Activated CD4-positive, alpha-beta T cell treated with anti-CD3 and anti-CD28 coated beads, Interleukin-2, amount 50 U/mL, for 4 hours (primary cell): ENCODE data around the gene ARID1B.

Source experiments
- DNase-seq, 2 experiments: peaks; one replicate each; pipeline ENCODE4 v3.0.0-alpha.2; 2020

Gene ARID1B

GRCh38 chr6:156828280-156828703 is 51.1 kb downstream of the ARID1B start:
- no peak for DNase-seq

GRCh38 chr6:156830126-156830525 is 52.9 kb downstream of the ARID1B start:
- DNase-seq = no peak

DNA sequence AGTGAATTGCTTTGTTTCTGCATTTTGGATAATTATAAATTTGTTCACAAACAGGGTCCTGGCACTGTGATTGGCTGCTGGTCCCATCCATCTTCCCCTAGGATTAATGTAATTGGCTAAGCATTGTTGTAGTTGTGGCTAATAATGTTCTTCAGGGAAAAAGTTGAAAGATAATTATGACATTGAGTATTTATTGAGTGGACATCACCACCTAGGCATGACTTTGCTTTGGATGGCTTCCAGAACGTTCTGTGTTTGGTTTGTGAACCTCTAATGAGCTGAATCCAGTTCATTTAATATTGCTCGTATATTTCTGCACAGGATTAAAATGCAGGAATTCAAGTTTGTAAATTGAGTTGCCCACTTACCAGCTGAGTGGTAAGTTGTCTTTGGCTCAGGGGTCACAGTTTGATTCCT is 55.1 kb downstream of the ARID1B start:
- no peak for DNase-seq

- no peak for DNase-seq
Observed at GRCh38 chr6:156832669-156833068, 55.5 kb downstream of the ARID1B start.

DNA sequence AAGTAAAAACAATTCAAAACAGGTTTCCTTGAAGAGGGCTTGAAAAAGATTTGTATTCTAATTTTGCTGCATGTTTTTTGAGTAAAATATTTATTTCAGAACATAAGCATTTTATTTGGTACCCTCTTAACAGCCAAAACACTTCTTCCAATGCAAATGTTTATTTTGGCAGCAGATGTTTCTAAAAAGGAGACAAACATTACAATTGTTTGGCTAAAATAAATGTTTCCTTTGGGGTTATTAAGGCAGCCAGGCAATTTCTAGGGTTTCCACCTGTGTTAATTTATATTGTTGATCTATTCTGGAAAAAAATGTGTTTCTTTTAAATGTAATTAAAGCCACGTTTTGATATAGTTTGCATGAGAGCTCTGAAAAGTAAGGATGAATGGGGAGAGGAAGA is 56.6 kb downstream of the ARID1B start:
- no peak for DNase-seq

DNA sequence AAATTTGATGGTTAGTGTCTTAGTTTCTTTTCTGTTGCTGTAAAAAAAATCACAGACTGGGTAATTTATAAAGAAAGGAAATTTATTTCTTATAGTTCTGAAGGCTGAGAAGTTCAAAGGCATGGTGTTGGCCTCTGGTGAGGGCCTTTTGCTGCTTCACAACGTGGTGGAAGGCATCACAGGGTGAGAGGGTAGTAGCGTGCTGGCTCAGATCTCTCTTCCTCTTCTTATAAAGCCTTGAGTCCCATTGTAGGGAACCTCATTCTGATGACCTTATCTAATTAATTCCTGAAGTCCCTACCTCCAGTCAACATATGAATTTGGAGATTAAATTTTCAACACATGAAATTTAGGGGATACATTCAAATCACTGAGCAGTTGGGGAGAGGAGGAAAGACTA is 62.0 kb downstream of the ARID1B start:
- no peak for DNase-seq

- no peak for DNase-seq
Observed at GRCh38 chr6:156839591-156840001, 62.4 kb downstream of the ARID1B start.

GRCh38 chr6:156840136-156840535 is 63.0 kb downstream of the ARID1B start:
- DNase-seq = no peak

DNA sequence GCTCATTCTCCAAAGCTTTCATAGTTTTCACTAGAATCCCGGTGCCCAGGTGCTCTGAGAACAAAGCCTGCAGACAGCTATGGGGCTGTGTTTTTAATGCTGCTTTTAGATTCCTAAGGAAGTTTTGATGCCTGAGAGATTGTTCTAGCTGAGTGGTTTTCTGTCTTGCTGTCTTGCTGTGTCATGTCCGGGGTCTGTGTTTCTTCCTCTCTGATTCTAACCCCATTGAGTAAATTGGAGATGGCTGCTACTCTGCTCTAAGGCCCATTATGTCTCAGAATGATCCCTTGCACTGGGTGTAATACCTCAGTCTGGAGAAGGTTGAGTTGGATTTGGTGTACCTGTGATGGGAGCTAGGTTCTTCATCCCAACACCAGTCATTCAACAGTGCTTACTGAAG is 63.4 kb downstream of the ARID1B start:
- DNase-seq = no peak

GRCh38 chr6:156841508-156841907 is 64.3 kb downstream of the ARID1B start:
- no peak for DNase-seq

DNA sequence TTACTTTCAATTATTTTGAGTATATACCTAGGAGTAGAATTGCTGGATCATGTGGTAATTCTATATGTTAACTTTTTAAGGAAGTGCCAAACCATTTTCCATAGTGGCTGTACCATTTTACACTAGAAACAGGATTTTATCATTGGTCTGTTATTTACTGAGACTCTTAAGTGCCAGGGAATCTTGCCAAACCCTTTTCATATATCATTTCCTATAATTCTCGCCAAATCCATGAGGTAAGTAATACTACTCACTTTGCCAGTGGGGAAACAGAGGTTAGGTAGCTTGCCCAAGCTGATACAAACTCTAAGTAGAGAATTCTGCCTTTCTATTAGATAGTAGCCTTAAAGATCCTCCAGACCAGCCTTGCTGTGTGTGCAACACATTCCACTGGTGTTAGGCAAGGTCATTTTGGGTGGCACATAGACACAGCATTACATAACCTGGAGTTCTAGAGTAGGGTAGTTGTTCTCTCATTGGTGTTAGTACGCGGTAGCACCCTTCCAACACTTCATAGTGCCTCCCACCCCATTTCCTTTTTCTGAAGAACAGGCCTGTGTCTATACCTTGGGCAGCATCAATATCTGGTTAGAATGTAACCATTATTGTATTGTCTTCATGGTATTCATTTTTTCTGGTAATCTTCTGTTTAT is 65.5 kb downstream of the ARID1B start:
- DNase-seq = no peak

- DNase-seq = no peak
Observed at GRCh38 chr6:156844089-156844488, 66.9 kb downstream of the ARID1B start.

DNA sequence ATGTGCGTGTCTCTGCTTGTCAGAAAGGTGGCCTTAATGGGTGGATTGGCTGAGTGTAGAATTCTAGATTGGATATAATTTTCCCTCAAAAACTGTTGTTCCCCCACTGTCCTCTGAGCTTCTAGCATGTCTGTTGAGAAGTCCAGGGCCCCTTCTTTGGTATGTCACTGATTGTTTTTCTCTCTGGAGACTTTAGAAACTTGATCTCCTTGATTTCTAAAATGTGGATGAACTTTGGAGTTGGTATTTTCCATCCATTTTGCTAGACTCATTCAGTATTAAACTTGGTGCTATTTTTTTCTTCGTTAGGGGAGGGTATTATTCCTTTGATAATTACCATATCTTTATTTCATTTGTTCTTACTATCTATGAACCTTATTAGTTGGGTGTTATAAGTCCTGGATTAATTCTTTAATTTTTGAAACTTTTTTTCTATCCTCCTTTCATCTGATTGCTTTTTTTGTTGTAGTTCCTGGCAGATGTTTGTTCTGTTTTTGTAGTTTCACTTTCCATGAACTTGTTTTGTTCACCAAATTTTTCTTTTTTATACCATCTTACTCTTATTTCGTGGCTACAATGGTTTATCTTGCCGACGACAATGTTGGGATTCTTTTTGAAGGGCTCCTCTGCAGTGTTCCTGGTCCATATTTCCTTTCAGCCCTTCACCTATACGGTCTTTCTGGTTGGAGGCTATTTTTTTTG is 68.4 kb downstream of the ARID1B start:
- no peak for DNase-seq

DNA sequence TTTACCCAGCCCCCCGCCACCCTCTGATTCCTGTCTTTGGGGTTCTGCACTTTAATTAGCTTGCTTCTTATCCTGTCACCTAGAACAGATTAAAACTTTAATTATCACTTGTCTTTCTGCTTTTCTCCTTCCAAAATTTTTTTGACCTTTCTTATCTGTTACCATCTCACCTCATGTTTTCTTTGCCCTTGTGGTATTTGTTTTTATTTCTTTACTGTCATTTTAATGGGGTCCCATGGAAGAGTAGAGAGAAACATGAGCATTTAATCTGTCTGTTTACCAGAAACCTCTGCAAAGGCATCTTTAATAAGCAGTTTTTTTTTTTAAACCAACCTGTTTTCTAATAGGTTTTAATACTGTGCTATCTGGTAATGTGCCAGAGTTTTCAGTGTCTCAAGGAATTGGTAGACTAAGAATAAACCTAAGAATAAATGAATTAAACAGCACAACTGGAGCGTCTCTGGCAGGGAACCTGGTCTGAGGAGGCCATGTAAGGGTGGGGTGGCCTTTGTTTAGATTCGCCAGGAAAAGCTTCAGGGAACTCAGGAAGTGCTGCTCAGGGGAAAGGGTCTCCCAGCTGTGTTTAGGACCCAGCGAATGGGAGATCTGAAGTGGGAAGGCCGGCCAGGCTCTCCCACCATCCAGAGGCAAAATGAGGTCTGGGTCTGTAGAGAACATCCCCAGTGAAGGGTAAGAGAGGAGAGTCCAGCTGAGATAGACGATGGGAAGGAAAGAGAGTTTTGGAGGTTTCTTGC is 69.8 kb downstream of the ARID1B start:
- no peak for DNase-seq

- DNase-seq = no peak
Observed at GRCh38 chr6:156848123-156848522, 70.9 kb downstream of the ARID1B start.

DNA sequence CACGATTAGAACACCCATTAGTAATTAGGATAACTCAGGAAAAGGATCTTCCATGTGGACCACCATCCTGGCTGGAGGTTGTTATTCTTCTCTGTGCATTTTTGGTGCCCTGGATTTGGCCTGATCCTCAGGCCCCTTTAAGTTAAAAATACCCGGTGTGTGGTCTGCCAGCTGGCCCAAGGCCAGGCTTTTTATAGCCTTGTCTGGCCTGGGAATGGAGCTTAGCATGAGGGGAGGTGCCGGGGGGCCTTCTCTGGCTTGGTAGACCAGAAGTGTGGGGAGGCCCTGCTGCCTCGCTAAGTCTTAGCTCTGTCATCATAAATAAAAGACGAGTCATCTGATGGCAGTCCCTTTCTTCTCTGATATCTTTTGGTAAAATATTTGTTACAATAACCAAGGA is 71.4 kb downstream of the ARID1B start:
- DNase-seq = no peak

DNA sequence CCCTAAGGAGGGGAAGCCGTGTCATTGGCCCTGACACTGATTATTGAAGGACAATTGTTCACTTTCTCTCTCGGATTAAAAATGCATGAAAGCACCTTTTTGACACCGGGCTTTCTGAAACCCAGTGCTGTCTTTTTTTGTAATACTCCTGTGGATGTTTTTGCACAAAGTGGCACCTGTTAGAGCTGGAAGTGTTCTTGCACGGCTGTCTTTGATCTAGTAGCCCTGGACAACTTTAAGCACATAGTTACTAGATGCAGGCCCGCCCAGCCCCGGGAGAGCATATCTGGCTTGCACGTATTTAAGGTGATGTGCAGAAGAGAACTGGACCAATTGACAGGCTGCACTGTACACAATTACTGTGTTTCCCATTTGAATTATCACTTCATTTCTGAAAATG is 72.6 kb downstream of the ARID1B start:
- no peak for DNase-seq

DNA sequence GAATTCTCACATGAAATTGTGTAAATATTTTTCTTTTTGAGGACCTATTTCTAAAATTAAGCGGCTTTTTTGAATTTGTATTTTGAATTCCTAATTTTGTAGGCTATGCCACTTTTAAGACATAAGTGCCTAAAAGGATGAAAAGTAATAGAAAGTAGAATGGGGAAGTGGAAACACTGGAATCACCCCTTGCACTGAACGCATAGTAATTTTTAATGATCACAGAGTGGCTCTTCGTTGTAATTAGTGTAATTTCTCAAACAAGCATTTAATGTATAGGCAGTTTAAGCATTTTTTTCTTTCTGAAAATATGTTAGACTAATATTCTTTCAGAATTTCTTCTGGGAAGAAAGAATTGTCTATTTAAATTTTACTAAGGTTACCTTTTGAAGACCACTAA is 73.2 kb downstream of the ARID1B start:
- DNase-seq = no peak

DNA sequence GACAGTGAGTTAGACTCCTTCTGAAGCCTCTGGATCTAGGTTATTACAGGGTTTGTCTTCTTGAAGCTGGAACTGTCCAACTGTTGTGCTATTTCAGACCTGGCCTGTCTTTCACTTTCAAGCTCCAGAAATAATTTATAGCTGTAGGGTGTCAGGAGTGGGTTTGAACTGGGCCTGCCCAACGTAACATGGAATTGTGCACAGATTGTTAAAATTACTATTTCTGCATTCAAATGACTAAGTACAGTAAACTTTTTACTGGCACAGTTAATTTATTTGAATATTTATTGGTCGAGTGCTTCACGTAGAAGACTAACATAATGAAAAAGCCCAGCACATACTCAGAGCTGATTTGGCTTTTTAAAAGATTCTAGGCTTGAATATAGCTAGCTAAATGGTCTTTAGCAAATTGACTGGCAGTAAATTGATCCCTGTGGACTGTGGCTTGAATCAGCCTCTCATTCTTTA is 74.3 kb downstream of the ARID1B start:
- no peak for DNase-seq

DNA sequence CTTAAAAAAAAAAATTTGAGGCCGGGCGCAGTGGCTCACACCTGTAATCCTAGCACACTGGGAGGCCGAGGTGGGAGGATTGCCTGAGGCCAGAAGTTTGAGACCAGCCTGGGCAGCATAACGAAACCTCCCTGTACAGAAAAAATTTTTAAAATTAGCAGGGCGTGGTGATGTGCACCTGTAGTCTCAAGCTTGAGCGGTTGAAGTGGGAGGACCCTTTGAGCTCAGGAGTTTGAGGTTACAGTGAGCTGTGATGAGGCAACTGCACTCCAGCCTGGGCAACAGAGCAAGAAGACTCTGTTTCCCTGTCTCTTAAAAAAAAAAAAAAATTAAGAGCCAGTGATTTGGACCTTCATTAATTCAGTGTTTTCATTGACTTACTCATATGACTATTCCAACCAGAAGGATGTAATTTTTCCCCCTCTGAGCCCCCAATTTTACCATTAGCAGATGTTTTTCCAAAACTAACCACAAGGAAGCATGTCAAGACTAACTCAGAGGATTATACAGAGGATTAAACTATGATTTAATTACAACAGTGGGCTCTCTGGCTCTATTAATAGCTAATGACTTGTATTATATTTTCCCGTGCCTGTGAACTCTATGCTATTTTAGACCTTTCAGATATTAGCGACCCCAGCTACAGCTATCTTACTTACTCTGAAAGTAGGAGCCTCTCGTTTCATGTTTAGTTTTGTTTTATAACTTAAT is 75.1 kb downstream of the ARID1B start:
- DNase-seq = no peak

- no peak for DNase-seq
Observed at GRCh38 chr6:156852858-156853216, 75.7 kb downstream of the ARID1B start.

DNA sequence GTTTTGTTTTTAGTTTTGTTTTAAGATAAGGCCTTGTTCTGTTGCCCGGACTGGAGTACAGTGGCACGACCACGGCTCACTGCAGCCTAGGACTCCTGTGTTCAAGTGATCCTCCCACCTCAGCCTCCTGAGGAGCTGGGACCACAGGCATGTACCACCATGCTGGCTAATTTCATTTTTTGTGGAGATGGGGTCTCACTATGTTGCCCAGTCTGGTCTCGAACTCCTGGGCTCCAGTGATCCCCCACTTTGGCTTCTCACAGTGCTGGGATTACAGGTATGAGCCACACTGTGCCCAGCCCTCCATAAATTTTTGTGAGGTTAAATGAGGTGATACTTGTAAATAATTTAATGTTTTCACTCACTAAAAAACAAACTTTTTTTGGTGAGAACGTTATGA is 76.6 kb downstream of the ARID1B start:
- DNase-seq = no peak

DNA sequence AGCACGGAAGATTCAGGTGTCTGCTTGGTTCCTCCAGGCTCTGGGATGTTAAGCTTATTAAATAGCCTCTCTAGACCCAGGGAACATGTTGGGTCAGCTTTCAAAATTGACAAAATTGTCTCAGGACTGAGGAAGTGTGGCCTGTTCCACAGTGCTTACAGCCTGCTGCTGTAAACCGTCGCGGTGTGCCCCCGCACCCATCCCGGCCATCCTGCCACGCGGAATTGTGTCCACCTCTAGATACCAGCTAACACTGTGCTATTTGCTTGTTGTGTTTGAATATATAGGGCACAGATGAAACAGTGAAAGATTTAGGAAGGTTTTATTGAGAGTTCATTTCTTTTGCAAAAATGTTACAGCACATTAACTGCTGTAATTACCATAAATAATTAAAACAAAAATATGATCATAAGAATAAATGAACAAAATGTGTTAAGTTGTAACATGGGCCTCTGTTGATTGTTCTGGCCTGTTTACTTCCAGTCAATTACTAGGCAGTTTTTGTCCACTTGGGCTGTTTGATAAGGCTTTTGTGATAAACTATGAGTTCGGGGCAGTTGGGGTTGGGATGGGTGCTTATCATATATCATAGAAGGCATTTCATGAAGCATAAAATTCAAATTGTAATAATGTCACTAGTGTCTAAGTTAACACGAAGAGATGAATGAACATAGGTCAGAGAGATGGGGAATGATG is 77.4 kb downstream of the ARID1B start:
- no peak for DNase-seq
